Activated T-helper 9 cell treated with anti-CD3 and anti-CD28 coated beads, Interleukin-2, amount 50 U/mL, for 16 hours (primary cell): ENCODE measurements around the gene BCL2A1.
A peak's percentile ranks its signal among the peaks of the same experiment; 100 is the strongest.
"Not testable (repeated sequence)": the region's sequence is repeated elsewhere in the genome, so short reads cannot be mapped to it uniquely, and the experiment has no call there.

Experiments used
- DNase-seq: peaks from one replicate; pipeline ENCODE4 v3.0.0-alpha.2; 2020; ENCODE audit warnings: low read depth

BCL2A1 gene

DNA sequence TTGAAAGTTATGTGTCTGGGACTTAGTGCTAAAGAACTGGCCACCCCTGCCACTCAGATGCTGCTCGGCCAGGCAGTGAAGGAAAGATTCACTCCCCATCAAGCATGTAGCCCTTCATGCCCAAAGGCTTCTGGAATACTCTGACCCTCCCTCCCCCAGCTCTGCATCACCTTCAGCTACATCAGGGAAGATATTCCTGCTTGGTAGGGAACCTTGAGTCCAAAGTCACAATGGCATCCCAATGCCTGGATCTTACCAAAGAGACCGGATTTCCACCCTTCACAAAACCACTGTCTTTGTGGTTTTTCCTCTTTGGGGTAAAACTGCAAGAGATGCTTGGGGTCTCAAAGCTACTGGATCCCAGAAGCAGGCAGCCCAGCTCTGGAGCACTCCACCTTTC lies 18.2 kb upstream of the BCL2A1 start:
- no peak for DNase-seq

DNA sequence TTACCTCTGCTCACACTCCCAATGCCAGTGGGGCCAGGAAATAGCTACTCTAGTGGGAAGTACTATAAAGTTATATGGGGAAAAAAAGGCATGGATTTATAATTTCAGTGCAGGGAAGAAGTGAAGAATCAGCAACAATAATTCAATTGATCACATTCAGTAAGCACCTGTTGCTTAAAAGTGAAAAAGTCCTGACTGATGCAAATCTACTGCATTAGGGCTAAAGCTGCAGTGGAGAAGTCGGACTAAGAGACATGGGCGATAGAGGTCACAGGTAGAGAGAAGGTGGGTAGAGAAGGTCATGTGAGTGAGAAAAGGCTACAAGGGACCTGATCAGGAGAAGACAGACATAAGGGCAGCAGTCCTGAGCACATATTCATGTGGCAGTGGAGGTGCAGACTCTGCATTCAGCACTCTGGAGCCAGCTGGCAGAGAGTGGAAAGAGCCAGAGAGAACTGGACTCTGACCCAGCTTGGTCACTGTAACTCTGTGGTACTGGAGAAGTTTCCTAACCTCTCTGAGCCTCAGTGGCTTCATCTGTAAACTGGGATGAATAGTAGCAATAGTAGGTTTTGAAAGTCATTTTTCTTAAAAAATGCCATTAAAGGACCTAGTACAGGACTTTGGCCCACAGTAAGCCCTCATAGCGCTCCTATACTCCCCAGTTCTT lies 17.6 kb upstream of the BCL2A1 start:
- DNase-seq, result no peak

DNA sequence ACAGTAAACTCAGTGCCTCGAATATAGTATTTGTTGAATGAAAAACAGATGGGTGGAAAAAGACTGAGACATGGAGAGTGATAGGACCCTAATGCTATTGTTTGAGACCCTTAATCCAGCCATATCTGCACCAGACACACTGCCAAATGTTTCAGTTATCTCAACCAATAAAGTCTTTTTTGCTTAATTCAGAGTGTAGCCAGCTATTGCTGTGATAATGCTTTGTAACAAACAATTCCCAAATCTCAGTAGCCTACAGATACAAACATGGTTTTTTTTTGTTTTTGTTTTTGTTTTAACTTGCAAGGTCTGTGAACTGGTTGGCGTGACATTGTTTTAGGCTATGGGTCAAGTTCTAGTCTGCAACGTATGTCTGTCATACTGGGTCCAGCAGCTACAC lies 17.0 kb upstream of the BCL2A1 start:
- DNase-seq, result no peak

DNA sequence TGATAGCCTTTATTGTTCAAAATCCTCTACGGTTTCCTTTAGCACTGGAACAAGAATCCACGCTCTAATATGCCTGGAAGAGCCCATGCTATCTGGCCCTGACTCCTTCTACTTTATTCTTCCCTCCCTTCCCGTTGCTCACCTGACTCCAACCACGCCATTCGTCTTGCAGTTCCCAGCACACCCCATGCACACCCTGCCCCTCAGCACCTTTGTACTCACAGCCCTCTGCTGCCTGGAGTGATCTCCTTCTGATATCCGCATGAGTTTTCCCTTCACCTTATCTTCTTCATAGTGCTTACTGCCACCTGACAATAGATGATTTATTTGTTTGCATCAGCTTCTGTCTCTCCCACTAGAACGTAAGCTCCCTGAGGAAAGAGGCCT lies 16.6 kb upstream of the BCL2A1 start:
- DNase-seq, result no peak

DNA sequence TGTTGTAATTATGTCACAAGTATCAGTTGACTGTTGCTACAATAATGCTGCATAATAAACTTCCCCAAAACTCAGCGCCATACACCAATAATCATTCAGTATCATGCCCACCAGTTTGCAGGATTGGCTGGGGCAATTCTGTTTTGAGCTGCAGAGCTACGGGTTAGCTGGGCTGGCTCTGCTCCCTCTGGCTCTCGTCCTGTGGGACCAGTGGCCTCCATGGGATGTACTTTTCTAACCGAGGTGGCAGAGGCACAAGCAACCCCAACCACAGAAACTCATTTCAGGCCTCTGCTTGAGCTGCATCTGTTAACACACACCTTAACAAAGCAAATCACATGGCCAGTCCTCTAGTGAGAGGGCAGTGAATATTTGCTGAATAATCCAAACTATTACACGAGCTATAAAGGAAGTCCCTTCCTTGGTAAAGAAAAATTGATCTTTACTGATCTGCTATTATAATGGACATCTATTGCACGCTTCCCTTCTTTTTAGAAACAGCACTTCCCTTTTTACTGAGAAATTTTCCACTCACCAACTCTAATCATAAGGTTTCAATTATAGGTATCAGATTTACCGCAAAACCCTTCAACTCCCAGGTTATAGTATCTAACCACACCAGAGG lies 10.9 kb upstream of the BCL2A1 start:
- no peak for DNase-seq

DNA sequence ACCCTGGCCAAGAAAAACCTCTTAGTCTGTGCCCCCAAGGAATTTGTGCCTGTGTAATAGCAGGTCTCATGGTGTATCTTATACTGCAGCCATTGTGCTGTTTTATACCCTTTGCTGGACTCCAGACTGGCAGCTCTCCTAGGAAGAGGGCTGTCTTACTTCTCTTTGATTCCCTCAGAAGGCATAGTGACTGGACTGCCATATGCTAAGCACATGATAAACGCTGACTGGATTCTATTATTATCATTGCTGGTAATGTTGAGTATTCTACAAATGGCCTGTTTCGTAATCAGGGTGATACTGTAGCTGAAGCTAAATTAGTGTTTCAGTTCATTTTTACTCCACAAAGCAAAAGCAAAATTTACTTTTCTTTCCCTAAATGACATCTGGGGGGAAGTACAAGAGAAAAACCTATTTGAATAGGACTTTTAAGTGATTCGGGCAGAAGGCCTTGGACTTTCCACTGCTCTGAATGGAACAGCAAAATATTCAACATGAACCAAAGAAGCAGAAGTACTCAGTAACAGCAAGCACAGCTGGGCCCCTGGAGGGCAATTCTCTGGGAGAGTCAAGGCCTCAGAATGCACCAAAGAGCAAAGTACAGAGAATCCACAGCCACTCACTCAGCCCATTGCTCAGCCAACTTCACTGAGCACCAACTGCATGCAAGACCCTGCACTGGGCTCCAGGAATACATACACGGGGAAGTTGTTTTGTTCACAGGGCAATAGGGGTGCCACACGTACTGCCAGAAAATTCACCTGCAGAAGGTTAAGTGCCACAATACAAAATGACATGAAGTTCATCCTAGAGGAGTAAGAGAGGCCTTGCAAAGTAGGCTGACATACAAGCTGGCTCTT lies 7.9 kb upstream of the BCL2A1 start:
- no peak for DNase-seq

DNA sequence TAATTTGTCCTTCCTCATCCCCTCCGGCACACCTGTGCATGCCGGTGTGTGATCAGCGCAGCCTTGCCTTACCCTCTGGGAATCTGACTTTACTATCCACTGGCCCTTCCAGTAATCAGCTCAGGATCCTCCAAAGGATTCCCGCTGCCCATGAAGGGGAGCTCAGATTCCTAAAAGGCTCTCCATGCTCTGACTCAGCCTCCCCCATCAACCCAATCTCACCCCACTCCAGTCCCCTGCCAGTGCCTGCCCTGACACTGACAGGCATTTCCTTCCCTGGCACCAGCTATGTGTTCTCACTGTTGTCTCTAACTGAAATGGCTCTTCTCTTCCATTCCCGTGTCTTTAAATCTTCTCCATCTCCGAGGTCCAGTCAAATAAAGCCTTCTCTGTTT lies 7.3 kb upstream of the BCL2A1 start:
- DNase-seq, result no peak

DNA sequence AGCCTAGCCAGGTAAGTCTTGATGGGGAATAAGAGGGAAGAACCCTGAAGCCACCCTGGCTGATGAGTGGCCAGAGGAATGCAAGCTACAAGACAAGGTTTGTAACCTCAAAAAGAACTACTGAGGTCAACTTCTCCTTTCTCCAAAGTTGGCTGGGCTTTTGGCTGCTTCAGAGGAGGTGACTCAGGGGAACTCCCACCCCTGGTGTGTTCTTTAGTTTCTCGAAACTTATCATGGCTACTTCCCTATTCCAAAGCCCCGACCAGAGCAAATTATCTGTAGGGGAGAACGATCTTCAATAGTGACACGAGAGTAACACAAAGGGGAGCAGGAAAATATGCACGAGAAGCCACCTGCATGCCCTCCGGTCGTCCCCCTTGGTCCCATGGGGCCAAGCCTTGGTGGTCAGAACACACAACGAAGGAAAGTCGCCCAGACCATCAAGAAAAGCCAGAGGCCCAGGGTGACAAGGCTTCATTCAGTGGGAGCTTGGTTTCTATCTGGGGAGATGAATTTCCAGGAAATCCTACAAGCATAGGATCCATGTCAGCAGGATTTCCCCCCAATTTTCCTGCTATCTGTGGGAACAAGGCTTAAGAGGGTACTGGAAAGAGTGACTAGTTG lies 6.5 kb upstream of the BCL2A1 start:
- DNase-seq, result no peak

DNA sequence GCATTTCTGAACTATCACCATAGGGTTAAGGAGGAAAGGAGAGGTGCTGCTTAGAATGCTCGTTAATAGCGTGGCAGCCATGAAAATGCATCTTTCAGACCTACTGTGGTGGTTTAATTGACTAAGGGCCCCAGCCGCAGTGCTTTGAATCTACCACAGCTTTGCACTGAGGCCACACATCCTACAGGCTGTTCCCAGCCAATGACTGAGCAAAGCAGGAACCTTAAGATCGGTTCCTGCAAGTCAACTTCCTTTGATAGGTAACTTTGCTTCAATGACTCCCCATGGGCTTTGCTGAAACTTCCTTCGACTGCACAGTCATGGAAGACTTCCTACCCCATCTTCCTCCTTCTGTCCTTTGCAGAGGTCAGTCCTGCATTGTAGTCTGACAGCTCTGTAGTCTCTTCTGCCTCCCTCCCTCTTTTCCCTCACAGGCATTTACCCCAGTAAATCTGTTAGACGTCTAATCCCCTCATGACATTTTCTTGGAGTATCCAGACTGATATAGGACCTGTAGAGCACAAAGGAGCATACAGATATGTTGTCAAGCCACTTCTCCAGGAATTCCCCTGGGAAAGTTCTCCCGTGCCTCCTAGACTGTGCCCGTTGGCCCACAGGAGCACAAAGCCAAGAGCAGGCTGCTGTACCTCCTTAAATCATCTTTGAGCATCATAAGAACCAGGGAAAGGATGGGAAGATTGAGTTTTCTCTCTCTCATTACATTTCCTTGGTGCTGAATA lies 2.6 kb upstream of the BCL2A1 start:
- DNase-seq, result no peak

DNA sequence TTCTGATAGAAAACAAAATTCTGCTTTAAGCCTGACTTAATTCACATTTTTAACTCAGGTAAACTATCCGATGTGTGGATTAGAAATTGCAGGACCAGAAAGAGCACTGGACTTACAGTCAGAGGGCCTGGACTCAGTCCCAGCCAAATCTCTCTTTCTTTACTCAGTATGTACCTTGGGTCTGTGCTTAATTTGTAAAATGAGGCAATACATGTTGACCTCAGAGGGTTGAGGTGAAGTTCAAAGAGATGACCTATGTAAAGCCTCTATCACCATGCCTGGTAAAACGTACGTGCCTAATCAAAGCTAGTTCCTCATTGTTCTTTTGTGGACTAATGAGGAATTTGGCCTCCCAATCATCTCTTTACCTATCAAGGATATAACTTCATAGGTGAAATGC lies 1.9 kb upstream of the BCL2A1 start:
- DNase-seq, result no peak

DNA sequence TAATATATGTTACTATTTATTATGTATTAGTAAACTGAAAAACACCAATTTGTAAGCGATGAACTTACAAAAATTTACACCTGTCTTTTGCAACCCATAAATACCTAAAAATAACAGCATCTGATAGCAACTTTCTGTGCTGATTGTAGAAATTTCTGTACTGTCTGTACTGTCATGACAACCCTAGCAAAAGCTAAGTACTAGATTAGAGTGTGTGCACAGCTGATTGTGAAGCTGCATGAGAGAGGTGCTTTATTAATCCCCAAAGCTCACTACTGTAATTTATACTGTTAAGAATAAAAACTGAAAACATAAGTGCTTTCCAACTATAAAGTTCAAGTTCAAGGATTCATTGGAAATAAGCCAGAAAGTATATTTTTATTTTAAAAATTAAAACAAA lies 815 bp downstream of the BCL2A1 start:
- DNase-seq, result no peak

DNA sequence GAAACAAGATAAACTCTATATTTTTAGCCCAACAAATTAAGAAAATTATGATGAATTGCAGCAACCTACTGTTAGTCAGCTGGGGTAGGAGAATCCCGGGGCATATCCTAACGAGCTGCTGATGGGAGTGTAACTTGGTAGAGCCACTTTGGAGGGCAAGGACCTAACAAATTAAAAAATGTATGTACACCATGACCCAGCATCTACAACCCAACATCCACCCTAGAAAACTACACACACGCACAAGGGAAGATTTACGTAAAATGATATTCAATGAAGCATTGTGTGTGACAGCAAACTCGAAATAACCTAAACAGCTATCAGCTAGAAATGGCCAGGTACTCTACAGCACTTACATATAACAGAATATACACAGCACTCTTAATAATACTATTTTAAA lies 1.9 kb downstream of the BCL2A1 start:
- DNase-seq, result no peak

DNA sequence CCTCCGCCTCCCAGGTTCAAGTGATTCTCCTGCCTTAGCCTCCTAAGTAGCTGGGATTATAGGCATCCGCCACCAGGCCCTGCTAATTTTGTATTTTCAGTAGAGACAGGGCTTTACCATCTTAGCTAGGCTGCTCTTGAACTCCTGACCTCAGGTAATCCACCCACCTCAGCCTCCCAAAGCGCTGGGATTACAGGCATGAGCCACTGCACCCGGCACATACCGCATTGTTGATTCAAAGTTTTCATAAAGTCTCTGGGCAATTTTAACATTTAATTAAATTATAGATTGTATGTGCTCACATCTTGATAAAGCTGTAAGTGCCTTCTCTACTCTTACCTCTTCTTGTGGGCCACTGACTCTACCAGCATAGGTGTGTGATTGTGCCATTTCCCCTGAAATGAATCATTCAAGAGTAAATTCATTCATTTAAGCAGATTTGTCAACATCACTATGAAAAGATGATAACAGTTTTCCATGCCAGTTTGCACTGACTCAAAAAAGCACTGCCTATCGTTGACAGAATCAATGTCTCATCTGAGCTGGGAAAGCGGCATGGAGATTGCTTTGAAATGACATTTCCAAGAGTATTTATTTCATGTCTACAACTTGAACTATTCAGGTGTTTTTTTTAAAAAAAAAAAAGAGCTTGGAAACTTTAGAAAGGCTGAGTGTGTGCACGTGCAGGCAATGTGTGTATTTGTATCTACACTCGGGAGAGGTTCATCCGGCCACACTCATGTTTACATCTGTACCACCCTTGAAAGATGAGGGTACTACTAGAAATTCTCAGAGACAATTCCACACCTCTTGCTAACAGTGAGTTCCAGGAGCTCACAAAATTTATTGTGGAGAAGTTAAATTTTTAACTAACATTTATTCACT lies 3.5 kb downstream of the BCL2A1 start:
- peak; percentile 11 for DNase-seq

DNA sequence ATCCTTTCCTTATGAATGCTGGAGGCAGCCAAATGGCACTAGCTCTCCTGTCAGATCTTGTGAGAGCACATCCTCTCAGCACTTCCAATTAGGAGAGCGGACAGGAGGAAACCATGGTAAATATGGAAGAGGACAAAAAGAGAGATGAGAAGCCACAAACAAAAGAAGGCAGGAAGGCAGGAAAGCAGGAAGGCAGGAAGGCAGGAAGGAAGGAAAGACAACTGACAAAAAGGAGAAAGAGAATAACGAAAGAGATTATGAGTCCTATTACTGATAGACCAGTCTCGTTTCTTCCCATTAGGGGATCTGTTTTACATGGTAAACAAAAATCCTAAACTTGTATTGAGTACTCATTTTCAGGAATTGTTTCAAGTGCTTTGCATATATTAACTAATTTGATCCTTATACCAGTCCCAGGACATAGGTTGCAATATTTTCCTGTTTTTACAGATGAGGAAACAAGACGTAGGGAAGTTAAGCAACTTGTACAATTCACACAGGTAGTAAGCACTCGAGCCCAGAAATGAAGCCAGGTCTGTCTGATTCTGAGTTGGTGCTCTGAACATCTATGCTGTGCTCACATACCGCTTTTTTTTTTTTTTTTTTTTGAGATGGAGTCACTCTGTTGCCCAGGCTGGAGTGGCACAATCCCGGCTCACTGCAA lies 4.2 kb downstream of the BCL2A1 start:
- no peak for DNase-seq

DNA sequence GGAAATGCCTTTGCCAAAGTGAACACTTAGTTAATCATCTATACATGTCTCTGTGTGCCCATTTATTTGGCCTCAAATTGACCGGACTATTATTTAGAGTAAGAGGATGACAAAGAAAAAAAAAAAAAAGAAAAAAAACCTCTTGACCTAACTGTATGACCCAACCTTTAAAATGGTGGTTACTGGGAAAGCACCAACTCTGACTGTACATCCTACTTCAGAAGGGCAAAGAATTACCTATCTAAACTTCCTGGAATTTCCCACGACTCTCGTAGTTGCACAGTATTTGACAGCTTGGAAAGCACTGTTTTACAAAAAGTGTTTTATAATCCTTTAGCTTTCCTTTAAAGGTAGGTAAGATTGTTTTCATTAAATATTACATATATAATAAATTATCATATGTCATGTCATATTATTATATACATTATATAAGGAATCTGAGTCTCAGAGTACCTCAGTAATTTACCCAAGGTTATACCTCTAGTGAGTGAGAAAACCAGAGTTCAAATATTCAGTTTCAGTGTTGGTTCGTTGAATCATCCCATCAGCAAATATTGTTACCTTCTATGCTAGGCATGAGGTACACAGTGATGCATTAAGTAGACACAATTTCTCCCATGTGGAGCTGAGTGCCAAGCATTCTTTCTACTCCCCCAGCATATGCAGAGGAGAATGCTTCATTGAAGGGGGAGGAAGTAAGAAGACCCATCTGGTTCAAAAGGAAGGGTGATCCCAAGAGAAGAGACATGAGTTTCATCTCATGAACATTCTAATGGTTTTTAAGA lies 5.0 kb downstream of the BCL2A1 start:
- DNase-seq, result no peak

DNA sequence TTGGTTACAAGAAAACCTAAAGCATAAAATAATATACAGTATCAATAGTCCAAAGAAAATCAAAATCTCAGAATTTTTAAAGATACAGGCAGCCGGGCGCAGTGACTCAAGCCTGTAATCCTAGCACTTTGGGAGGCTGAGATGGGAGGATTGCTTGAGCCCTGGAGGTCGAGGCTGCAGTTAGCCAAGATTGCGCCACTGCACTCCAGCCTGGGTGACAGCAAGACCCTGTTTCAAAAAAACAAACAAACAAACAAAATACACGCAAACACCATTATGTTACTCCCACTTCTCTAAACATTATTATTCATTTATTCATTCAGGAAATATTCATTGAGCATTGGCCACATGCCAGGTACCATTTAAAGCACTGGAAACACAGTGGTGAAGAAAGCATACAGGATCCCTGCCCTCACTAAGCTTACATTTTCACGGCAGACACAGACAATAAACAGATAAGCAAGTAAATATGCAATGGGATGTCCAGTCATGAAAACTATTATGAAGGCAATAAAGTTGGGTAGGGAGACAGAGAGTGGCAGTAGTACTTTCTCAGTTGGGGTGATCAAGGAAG lies 6.7 kb downstream of the BCL2A1 start:
- no peak for DNase-seq

DNA sequence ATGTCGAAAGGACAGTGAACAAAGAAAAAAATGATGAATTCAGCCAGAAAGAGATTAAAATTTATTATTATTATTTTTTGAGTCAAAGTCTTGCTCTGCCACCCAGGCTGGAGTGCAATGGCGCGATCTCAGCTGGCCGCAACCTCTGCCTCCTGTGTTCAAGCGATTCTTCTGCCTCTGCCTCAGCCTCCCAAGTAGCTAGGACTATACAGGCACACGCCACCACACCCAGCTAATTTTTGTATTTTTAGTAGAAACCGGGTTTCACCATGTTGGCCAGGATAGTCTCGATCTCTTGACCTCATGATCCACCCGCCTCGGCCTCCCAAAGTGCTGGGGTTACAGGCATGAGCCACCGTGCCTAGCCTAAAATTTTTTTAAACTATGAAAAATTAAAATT lies 8.1 kb downstream of the BCL2A1 start:
- DNase-seq, result not testable (repeated sequence)

DNA sequence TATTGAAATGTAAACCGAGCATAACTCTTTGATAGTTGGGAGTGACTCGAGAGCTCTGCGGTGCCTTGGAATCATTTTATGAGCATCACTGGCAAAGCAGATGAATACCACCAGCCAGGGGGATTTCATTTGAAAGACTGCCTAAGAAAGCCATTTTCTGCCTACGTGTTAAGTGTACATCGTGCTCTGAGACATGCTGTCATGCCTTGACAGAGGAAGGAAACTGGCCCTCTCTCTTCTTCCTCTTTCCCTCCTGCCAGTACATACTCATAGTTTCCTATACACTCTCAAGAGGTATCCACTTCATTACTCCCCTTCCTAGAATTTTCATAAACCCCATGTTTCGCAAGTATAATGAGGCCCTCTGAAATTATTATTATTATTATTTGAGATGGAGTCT lies 8.8 kb downstream of the BCL2A1 start:
- no peak for DNase-seq

DNA sequence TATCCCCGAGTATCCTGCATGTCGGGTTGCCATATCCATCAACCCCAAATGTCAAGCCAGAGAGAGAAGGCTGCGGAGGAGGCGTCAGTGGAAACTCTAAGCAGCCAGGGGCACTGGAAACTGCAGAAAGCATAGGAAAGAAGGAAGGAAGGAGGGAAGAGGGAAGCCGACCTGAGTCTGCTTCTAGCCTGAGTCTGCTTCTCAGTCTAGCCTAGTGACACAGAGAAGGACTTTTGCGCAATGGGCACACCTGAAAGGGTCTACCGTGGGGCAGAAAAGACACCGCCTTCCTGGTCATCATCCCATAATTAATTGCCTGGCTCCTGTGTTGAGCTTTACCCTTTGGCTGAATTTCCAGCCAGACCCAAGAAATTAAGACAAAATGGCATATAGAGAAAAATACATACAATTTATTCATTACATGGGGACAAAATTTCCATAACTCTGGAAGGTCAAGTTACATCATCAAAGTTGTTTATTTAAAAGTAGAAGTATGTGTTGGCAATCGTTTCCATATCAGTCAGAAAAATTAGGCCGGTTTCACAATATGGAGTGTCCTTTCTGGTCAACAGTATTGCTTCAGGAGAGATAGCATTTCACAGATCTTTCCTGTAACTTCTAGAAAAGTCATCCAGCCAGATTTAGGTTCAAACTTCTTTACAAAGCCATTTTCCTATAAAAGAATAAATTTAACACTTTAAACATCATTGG lies 10.3 kb downstream of the BCL2A1 start:
- no peak for DNase-seq
